Measurements from ENCODE around the gene POLR1D. TPM values are rescaled to one million over a fixed set of nuclear protein-coding genes. Genes with fewer than 3 reads are reported as not detected.
"Not testable (repeated sequence)": the region's sequence is repeated elsewhere in the genome, so short reads cannot be mapped to it uniquely, and the experiment has no call there.

POLR1D gene
- total RNA-seq, 1 experiment from 2014 or later: 90.7 TPM

- no peak for DNase-seq (ENCODE audit: low read depth)
Measured at GRCh38 chr13:27617881-27618321, 3.8 kb upstream of the POLR1D start.

GRCh38 chr13:27619093-27619727 lies 2.5 kb upstream of the POLR1D start:
- no peak for DNase-seq (ENCODE audit: low read depth)

GRCh38 chr13:27619728-27620376 lies 1.8 kb upstream of the POLR1D start:
- peak; percentile 29 for DNase-seq (ENCODE audit: low read depth)

- DNase-seq (ENCODE audit: low read depth): peak; percentile 96
Measured at GRCh38 chr13:27620377-27621115, 1.1 kb upstream of the POLR1D start, which contains the start of gene LNX2. LNX2 (minus strand) TSS chr13:27620529; CDS start chr13:27581703, 38,826 bp downstream.

GRCh38 chr13:27621116-27621365 lies 651 bp upstream of the POLR1D start:
- DNase-seq (ENCODE audit: low read depth): no peak

GRCh38 chr13:27622102-27622820 lies 569 bp downstream of the POLR1D start:
- no peak for DNase-seq (ENCODE audit: low read depth)

- DNase-seq (ENCODE audit: low read depth): no peak
Measured at GRCh38 chr13:27622881-27623280, 1.2 kb downstream of the POLR1D start.

- DNase-seq (ENCODE audit: low read depth): no peak
Measured at GRCh38 chr13:27624071-27624470, 2.4 kb downstream of the POLR1D start.

GRCh38 chr13:27625839-27626238 lies 4.1 kb downstream of the POLR1D start:
- DNase-seq (ENCODE audit: low read depth): no peak

GRCh38 chr13:27627380-27627779 lies 5.7 kb downstream of the POLR1D start:
- no peak for DNase-seq (ENCODE audit: low read depth)

GRCh38 chr13:27628081-27628480 lies 6.4 kb downstream of the POLR1D start:
- DNase-seq (ENCODE audit: low read depth): no peak

- not testable (repeated sequence) for DNase-seq (ENCODE audit: low read depth)
Measured at GRCh38 chr13:27628766-27629165, 7.1 kb downstream of the POLR1D start.

- DNase-seq (ENCODE audit: low read depth): no peak
Measured at GRCh38 chr13:27631156-27631555, 9.5 kb downstream of the POLR1D start.

GRCh38 chr13:27631665-27632064 lies 10.0 kb downstream of the POLR1D start:
- no peak for DNase-seq (ENCODE audit: low read depth)

- DNase-seq (ENCODE audit: low read depth): no peak
Measured at GRCh38 chr13:27632214-27632613, 10.5 kb downstream of the POLR1D start.

- no peak for DNase-seq (ENCODE audit: low read depth)
Measured at GRCh38 chr13:27632648-27633047, 11.0 kb downstream of the POLR1D start.

GRCh38 chr13:27634231-27634630 lies 12.5 kb downstream of the POLR1D start:
- DNase-seq (ENCODE audit: low read depth): no peak

GRCh38 chr13:27634791-27635190 lies 13.1 kb downstream of the POLR1D start:
- DNase-seq (ENCODE audit: low read depth): no peak

GRCh38 chr13:27635266-27635665 lies 13.6 kb downstream of the POLR1D start:
- no peak for DNase-seq (ENCODE audit: low read depth)

- DNase-seq (ENCODE audit: low read depth): no peak
Measured at GRCh38 chr13:27636589-27637288, 15.0 kb downstream of the POLR1D start.

GRCh38 chr13:27637289-27637626 lies 15.6 kb downstream of the POLR1D start:
- no peak for DNase-seq (ENCODE audit: low read depth)

- no peak for DNase-seq (ENCODE audit: low read depth)
Measured at GRCh38 chr13:27638001-27638400, 16.3 kb downstream of the POLR1D start.

Measured in Daoy (cell line).